ENCODE results near the gene LUM.

GRCh38 chr12:91057368-91058165 is 53.7 kb downstream of the LUM start, which contains the start of gene KERA:
- no peak for TF ChIP-seq CTCF (IDR thresholded peaks at IDR 0.05)
- no peak for TF ChIP-seq POLR2A (IDR thresholded peaks at IDR 0.05; ENCODE audit: low read depth)
- no peak for TF ChIP-seq EP300 (IDR thresholded peaks at IDR 0.05)
- no peak for TF ChIP-seq POLR2AphosphoS5 (IDR thresholded peaks at IDR 0.05)
